IMR-90 (cell line): ENCODE results near the gene HNRNPH1. TPM values are rescaled to one million over a fixed set of nuclear protein-coding genes. Genes with fewer than 3 reads are reported as not detected.

ENCODE experiments used
- ATAC-seq: fragments of 200-7000 bp; cut with Tn5 transposase; 2 replicates; pipeline ENCODE4 v1.9.1; 2020; ENCODE audit warnings: low read depth, mild to moderate bottlenecking, moderate library complexity
- BruUV-seq: library from RNA; stranded (reverse); fragments of 400-500 nt; replicated peaks from 2 replicates; lab custom pipeline; 2021; lab: Mats Ljungman, UMichigan
- CTCF ChIA-PET: fragments of 300-600 bp; formaldehyde crosslinking; extraction: SDS; loops from one replicate; lab custom pipeline; 2021; ENCODE audit warnings: antibody characterized with exemption; lab: Yijun Ruan, JAX
- POLR2A ChIA-PET: fragments of 300-600 bp; sonication (Branson Sonifier 250); formaldehyde crosslinking; loops from one replicate; lab custom pipeline; 2022; ENCODE audit warnings: antibody characterized with exemption; ENCODE audit not compliant: unreplicated experiment; lab: Charles Lee
- DNase-seq: peaks from one replicate; pipeline ENCODE4 v3.0.0; 2013
- H2AFZ ChIP-seq: replicated peaks from 2 replicates; pipeline ENCODE3; 2013; ENCODE audit warnings: low read length, mild to moderate bottlenecking; ENCODE audit not compliant: poor library complexity
- H2AK5ac ChIP-seq: 2 replicates; pipeline ENCODE4 v1.6.1; 2013; ENCODE audit warnings: low read depth, low read length, inconsistent platforms
- H2AK9ac ChIP-seq: replicated peaks from 2 replicates; pipeline ENCODE3; 2013; ENCODE audit warnings: mild to moderate bottlenecking, low read depth, low read length, moderate library complexity; ENCODE audit not compliant: poor library complexity
- H2BK120ac ChIP-seq: 2 replicates; pipeline ENCODE4 v1.6.1; 2013; ENCODE audit warnings: low read depth, low read length, inconsistent platforms
- H2BK15ac ChIP-seq: 3 replicates; pipeline ENCODE4 v1.6.1; 2013; ENCODE audit warnings: low read depth, low read length, inconsistent platforms
- H2BK20ac ChIP-seq: 2 replicates; pipeline ENCODE4 v1.6.1; 2013; ENCODE audit warnings: low read depth, mild to moderate bottlenecking, inconsistent platforms, low read length, moderate library complexity
- H2BK5ac ChIP-seq: 2 replicates; pipeline ENCODE4 v1.6.1; 2013; ENCODE audit warnings: mild to moderate bottlenecking, low read depth, low read length, inconsistent platforms; ENCODE audit not compliant: poor library complexity, severe bottlenecking
- H3K14ac ChIP-seq: replicated peaks from 2 replicates; pipeline ENCODE4 v1.6.1; 2013; ENCODE audit warnings: low read depth, low read length, inconsistent platforms
- H3K18ac ChIP-seq: 2 replicates; pipeline ENCODE4 v1.6.1; 2013; ENCODE audit warnings: low read depth, low read length, control low read depth
- H3K23ac ChIP-seq: 2 replicates; pipeline ENCODE4 v1.6.1; 2013; ENCODE audit warnings: low read depth, low read length, inconsistent platforms
- H3K27ac ChIP-seq: 2 replicates; pipeline ENCODE4 v1.5.1; 2013; ENCODE audit warnings: mild to moderate bottlenecking, control low read depth, low read length; ENCODE audit not compliant: insufficient read depth
- H3K27me3 ChIP-seq: 2 replicates; pipeline ENCODE4 v1.6.1; 2013; ENCODE audit warnings: low read length; ENCODE audit not compliant: control insufficient read depth, insufficient read depth
- H3K36me3 ChIP-seq: 2 replicates; pipeline ENCODE4 v1.6.1; 2013; ENCODE audit warnings: low read length, mixed read lengths; ENCODE audit not compliant: control insufficient read depth, insufficient read depth
- H3K4ac ChIP-seq: 2 replicates; pipeline ENCODE4 v1.6.1; 2013; ENCODE audit warnings: low read depth, low read length, inconsistent platforms
- H3K4me1 ChIP-seq: 2 replicates; pipeline ENCODE4 v1.6.1; 2013; ENCODE audit warnings: low read length, mixed read lengths; ENCODE audit not compliant: control insufficient read depth, insufficient read depth
- H3K4me2 ChIP-seq: 2 replicates; pipeline ENCODE4 v1.6.1; 2013; ENCODE audit warnings: low read depth, mild to moderate bottlenecking, control low read depth, low read length, moderate library complexity
- H3K4me3 ChIP-seq: 2 replicates; pipeline ENCODE4 v1.5.1; 2013; ENCODE audit warnings: low read depth, mild to moderate bottlenecking, control low read depth, low read length, moderate library complexity; ENCODE audit not compliant: insufficient read depth
- H3K56ac ChIP-seq: 2 replicates; pipeline ENCODE4 v1.6.1; 2013; ENCODE audit warnings: low read length, inconsistent platforms; ENCODE audit not compliant: insufficient read depth; ENCODE audit errors: extremely low read depth
- H3K79me1 ChIP-seq, 2 experiments: 2 replicates each; pipeline ENCODE4 v1.6.1; 2013; ENCODE audit warnings: low read length in 2 of 2, inconsistent platforms in 1 of 2, low read depth in 1 of 2
- H3K9ac ChIP-seq: 2 replicates; pipeline ENCODE4 v1.6.1; 2013; ENCODE audit warnings: low read depth, low read length, control low read depth
- H3K9me1 ChIP-seq: 2 replicates; pipeline ENCODE4 v1.6.1; 2013; ENCODE audit warnings: low read length, inconsistent platforms; ENCODE audit not compliant: insufficient read depth
- H3K9me3 ChIP-seq: 2 replicates; pipeline ENCODE4 v1.6.1; 2013; ENCODE audit warnings: low read length; ENCODE audit not compliant: control insufficient read depth, insufficient read depth
- H4K20me1 ChIP-seq: 2 replicates; pipeline ENCODE4 v1.6.1; 2013; ENCODE audit warnings: low read length, inconsistent platforms; ENCODE audit not compliant: insufficient read depth
- H4K5ac ChIP-seq: 2 replicates; pipeline ENCODE4 v1.6.1; 2013; ENCODE audit warnings: mild to moderate bottlenecking, low read depth, low read length, control low read depth
- H4K8ac ChIP-seq, 2 experiments: 2 replicates each; pipeline ENCODE4 v1.6.1; 2013; ENCODE audit warnings: low read depth in 2 of 2, low read length in 2 of 2, control low read depth in 1 of 2, inconsistent platforms in 1 of 2
- H4K91ac ChIP-seq: 2 replicates; pipeline ENCODE4 v1.6.1; 2013; ENCODE audit warnings: low read depth, low read length, inconsistent platforms; ENCODE audit not compliant: insufficient read depth
- FOS ChIP-seq: fragments of 150-350 bp; IDR thresholded peaks from 2 replicates; pipeline ENCODE4 v1.6.1; 2016; ENCODE audit warnings: low read depth, low read length
- MAZ ChIP-seq: IDR thresholded peaks from 2 replicates; pipeline ENCODE4 v1.6.1; 2012; ENCODE audit warnings: low read depth, mild to moderate bottlenecking, low read length, improper control_type of control experiment, moderate library complexity, borderline replicate concordance
- MXI1 ChIP-seq: IDR thresholded peaks from 2 replicates; pipeline ENCODE4 v1.6.1; 2012; ENCODE audit warnings: low read depth, mild to moderate bottlenecking, low read length, moderate library complexity, borderline replicate concordance
- NFE2L2 ChIP-seq: fragments of 150-350 bp; IDR thresholded peaks from 2 replicates; pipeline ENCODE4 v1.6.1; 2016; ENCODE audit warnings: low read depth, mild to moderate bottlenecking, low read length
- POLR2A ChIP-seq: IDR thresholded peaks from 2 replicates; pipeline ENCODE4 v1.6.1; 2012; ENCODE audit warnings: mild to moderate bottlenecking, low read depth, low read length
- RAD21 ChIP-seq: IDR thresholded peaks from 2 replicates; pipeline ENCODE4 v1.6.1; 2012; ENCODE audit warnings: low read length, improper control_type of control experiment
- RCOR1 ChIP-seq: IDR thresholded peaks from 2 replicates; pipeline ENCODE4 v1.6.1; 2012; ENCODE audit warnings: mild to moderate bottlenecking, low read length, improper control_type of control experiment; ENCODE audit not compliant: insufficient replicate concordance
- SMC3 ChIP-seq: fragments of 150-350 bp; IDR thresholded peaks from 2 replicates; pipeline ENCODE4 v1.6.1; 2016; ENCODE audit warnings: low read depth, mild to moderate bottlenecking, antibody characterized with exemption, low read length, moderate library complexity
- WGBS, 2 experiments: methylation state at CpG; one replicate each; pipeline versions ENCODE4 v1.1.5 to v1.1.7; 2013; ENCODE audit warnings: missing lambda C conversion rate in 2 of 2; ENCODE audit not compliant: insufficient read length in 1 of 2; ENCODE audit errors: extremely low coverage in 2 of 2; 5-methylcytosine and 5-hydroxymethylcytosine counted together
- dilution Hi-C: fragments of 300-500 bp; cut with HindIII; formaldehyde crosslinking; loops from one replicate; pipeline ENCODE4 v1.14.3; 2018; ENCODE audit warnings: low sequenced_read_pairs; ENCODE audit not compliant: unreplicated experiment
- in situ Hi-C: fragments of 300-500 bp; cut with MboI; formaldehyde crosslinking; loops from 3 replicates; pipeline ENCODE4 v1.14.3; 2019; ENCODE audit warnings: low sequenced_read_pairs, inconsistent platforms, mixed read lengths
- intact Hi-C: fragments of 100-400 bp; cut with micrococcal nuclease; formaldehyde crosslinking; loops from 2 replicates; pipeline ENCODE4 v1.10.0; 2022
- polyA plus RNA-seq, 3 experiments: library from polyadenylated mRNA; depleted of rRNA; stranded (reverse); fragments of >200 nt; gene quantifications; 2 replicates each; pipeline ENCODE4 v1.2.3, GENCODE V29; 2012; ENCODE audit warnings: low replicate concordance in 1 of 3
- total RNA-seq: library from RNA; depleted of rRNA; stranded (reverse); fragments of >200 nt; gene quantifications from 2 replicates; pipeline ENCODE4 v1.2.3, GENCODE V29; 2012
- TF ChIP-seq, protein P1 (sequence below): conservative IDR thresholded peaks from 2 replicates; pipeline ENCODE4 v1.5.1; 2012; ENCODE audit warnings: mild to moderate bottlenecking, low read depth, low read length, improper control_type of control experiment

HNRNPH1 gene
- total and polyA plus RNA-seq, 2 of the 4 experiments (the other 2 are of a cell fraction) = 288 to 300 TPM

DNA sequence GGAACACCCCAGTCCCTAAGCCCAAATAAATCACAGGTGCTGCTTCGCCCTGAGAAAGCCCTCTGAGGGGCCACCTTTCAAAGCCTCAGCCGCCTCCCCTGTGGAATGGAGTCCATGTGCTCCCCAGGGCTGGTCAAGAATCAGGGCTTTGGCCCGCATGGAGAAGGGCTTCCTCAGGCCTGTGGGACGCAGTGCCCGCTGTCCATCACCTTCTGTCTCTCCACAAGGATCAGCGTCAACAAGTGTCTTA is 16.6 kb downstream of the HNRNPH1 start:
- intact Hi-C loops = no loop called here

More for the DNA sequence above, 16.6 kb downstream of the HNRNPH1 start:
- peaks cover 1% of the 10 kb centered on the region; the same call in 1 of the 2 replicates for H3K9me1 ChIP-seq
- peaks cover 69% of the 10 kb centered on the region for H3K36me3 ChIP-seq
- no peak overlapping the region for H2BK120ac ChIP-seq
- no peak overlapping the region for H2BK20ac ChIP-seq
- ATAC-seq (no peak; the same call in 1 of the 2 replicates), DNase-seq (no peak)
- no peak overlapping the region for H3K56ac ChIP-seq
- no peak overlapping the region for H2AFZ ChIP-seq
- H2BK5ac ChIP-seq = no peak overlapping the region
- H3K23ac ChIP-seq = no peak overlapping the region
- H2AK9ac ChIP-seq = no peak overlapping the region
- in situ Hi-C loops = no loop called here
- H3K9ac ChIP-seq = no peak overlapping the region
- H4K20me1 ChIP-seq = peaks cover 62% of the 10 kb centered on the region
- BruUV-seq = no TSS peak
- 95% methylated on average over 4 of the region's 6 CpGs; no CpG with 5 or more reads in 1 of the 2 experiments for WGBS, 2 experiments
- dilution Hi-C loops = no loop called here
- peaks cover 7% of the 10 kb centered on the region for H3K4me1 ChIP-seq
- no peak overlapping the region for H3K18ac ChIP-seq
- no peak overlapping the region for H3K4me3 ChIP-seq
- TF ChIP-seq RAD21 = no peak
- TF ChIP-seq, protein P1, sequence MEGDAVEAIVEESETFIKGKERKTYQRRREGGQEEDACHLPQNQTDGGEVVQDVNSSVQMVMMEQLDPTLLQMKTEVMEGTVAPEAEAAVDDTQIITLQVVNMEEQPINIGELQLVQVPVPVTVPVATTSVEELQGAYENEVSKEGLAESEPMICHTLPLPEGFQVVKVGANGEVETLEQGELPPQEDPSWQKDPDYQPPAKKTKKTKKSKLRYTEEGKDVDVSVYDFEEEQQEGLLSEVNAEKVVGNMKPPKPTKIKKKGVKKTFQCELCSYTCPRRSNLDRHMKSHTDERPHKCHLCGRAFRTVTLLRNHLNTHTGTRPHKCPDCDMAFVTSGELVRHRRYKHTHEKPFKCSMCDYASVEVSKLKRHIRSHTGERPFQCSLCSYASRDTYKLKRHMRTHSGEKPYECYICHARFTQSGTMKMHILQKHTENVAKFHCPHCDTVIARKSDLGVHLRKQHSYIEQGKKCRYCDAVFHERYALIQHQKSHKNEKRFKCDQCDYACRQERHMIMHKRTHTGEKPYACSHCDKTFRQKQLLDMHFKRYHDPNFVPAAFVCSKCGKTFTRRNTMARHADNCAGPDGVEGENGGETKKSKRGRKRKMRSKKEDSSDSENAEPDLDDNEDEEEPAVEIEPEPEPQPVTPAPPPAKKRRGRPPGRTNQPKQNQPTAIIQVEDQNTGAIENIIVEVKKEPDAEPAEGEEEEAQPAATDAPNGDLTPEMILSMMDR = no peak
- TF ChIP-seq FOS = no peak
- TF ChIP-seq SMC3 = no peak
- TF ChIP-seq NFE2L2 = no peak
- TF ChIP-seq MAZ = no peak
- TF ChIP-seq MXI1 = no peak
- no peak for TF ChIP-seq RCOR1
- TF ChIP-seq POLR2A = peak; percentile 31; the same call in 1 of the 2 replicates
- H3K79me1 ChIP-seq = peaks cover 10 to 37% of the 10 kb centered on the region in 2 experiments; a peak in 3 of 4 replicates
- H3K4ac ChIP-seq = no peak overlapping the region
- H2AK5ac ChIP-seq = no peak overlapping the region
- H4K8ac ChIP-seq = no peak overlapping the region
- H3K9me3 ChIP-seq = no peaks in the 10 kb centered on the region
- no peak overlapping the region for H3K27ac ChIP-seq
- no peak overlapping the region for H4K5ac ChIP-seq
- POLR2A ChIA-PET = no interaction called here
- H3K27me3 ChIP-seq = no peaks in the 10 kb centered on the region
- CTCF ChIA-PET = interaction anchor here (1.0 kb wide), 1 partner anchor 8 kb away, joined by 6 read pairs; no protein-coding TSS in a partner anchor
- no peak overlapping the region for H3K4me2 ChIP-seq
- H3K14ac ChIP-seq = no peak overlapping the region
- H4K91ac ChIP-seq = no peak overlapping the region
- no peak overlapping the region for H2BK15ac ChIP-seq
